HEK293 (cell line): ENCODE results near the gene METTL26.
A peak's percentile ranks its signal among the peaks of the same experiment; 100 is the strongest.

Source experiments
- CTCF ChIA-PET: fragments of 350-600 bp; formaldehyde crosslinking; extraction: SDS; loops from one replicate; lab custom pipeline; 2021; ENCODE audit warnings: antibody characterized with exemption; lab: Yijun Ruan, JAX
- POLR2A ChIA-PET: fragments of 300-600 bp; formaldehyde crosslinking; extraction: SDS; loops from one replicate; lab custom pipeline; 2020; ENCODE audit warnings: antibody characterized with exemption, inconsistent platforms; lab: Yijun Ruan, JAX
- H3K27ac ChIP-seq: fragments of 200-500 bp; sonication (Bioruptor generic); 2 replicates; pipeline ENCODE4 v1.5.1; 2014; ENCODE audit warnings: low read depth, low read length, control low read depth, inconsistent platforms; ENCODE audit errors: extremely low read depth
- H3K36me3 ChIP-seq, 2 experiments: fragments of 200-500 bp in 1 of 2; sonication (Bioruptor generic) in 1 of 2; 1 replicate in 1 of 2; 2 replicates in 1 of 2; pipeline ENCODE4 v1.5.1; 2014 to 2017; ENCODE audit warnings: inconsistent platforms in 2 of 2, low read length in 2 of 2; ENCODE audit not compliant: control insufficient read depth in 2 of 2, insufficient read depth in 1 of 2
- H3K4me1 ChIP-seq: fragments of 200-500 bp; sonication (Bioruptor generic); 2 replicates; pipeline ENCODE4 v1.5.1; 2014; ENCODE audit warnings: mild to moderate bottlenecking, low read length, inconsistent platforms; ENCODE audit not compliant: control insufficient read depth, insufficient read depth
- H3K4me3 ChIP-seq: 2 replicates; pipeline ENCODE4 v1.5.1; 2011; ENCODE audit warnings: low read depth, mild to moderate bottlenecking, control low read depth, low read length, moderate library complexity
- H3K9me3 ChIP-seq: fragments of 200-500 bp; sonication (Bioruptor generic); 2 replicates; pipeline ENCODE4 v1.5.1; 2014; ENCODE audit warnings: low read depth, low read length, inconsistent platforms; ENCODE audit not compliant: control insufficient read depth, insufficient read depth
- CTCF ChIP-seq: fragments of 450-650 bp; formaldehyde crosslinking; IDR thresholded peaks from 2 replicates; pipeline ENCODE4 v1.5.1; 2016; ENCODE audit warnings: missing biosample characterization, missing genetic modification characterization
- HIC1 ChIP-seq: fragments of 450-650 bp; formaldehyde crosslinking; IDR thresholded peaks from 2 replicates; pipeline ENCODE4 v1.5.1; 2016; ENCODE audit warnings: missing biosample characterization, missing genetic modification characterization
- HOXA7 ChIP-seq: sonication (generic); formaldehyde crosslinking; IDR thresholded peaks from 2 replicates; pipeline ENCODE4 v1.8.1; 2022; ENCODE audit warnings: missing genetic modification reagents, borderline replicate concordance
- HOXD13 ChIP-seq: sonication (generic); formaldehyde crosslinking; IDR thresholded peaks from 2 replicates; pipeline ENCODE4 v1.8.0; 2022; ENCODE audit warnings: missing genetic modification reagents, borderline replicate concordance
- REPIN1 ChIP-seq: fragments of 450-650 bp; formaldehyde crosslinking; IDR thresholded peaks from 2 replicates; pipeline ENCODE4 v1.5.1; 2017; ENCODE audit warnings: missing biosample characterization, missing genetic modification characterization, low read depth
- SALL2 ChIP-seq: fragments of 450-650 bp; formaldehyde crosslinking; IDR thresholded peaks from 2 replicates; pipeline ENCODE4 v1.5.0; 2017; ENCODE audit warnings: missing biosample characterization, mild to moderate bottlenecking, missing genetic modification characterization, borderline replicate concordance
- ZBTB7A ChIP-seq: fragments of 450-650 bp; formaldehyde crosslinking; IDR thresholded peaks from 2 replicates; pipeline ENCODE4 v1.5.1; 2016; ENCODE audit warnings: low read depth, missing biosample characterization, missing genetic modification characterization
- ZFP37 ChIP-seq: fragments of 450-650 bp; formaldehyde crosslinking; IDR thresholded peaks from 2 replicates; pipeline ENCODE4 v1.5.1; 2016; ENCODE audit warnings: missing biosample characterization, missing genetic modification characterization
- ZNF211 ChIP-seq: fragments of 450-650 bp; formaldehyde crosslinking; IDR thresholded peaks from 2 replicates; pipeline ENCODE4 v1.5.1; 2016; ENCODE audit warnings: low read depth, missing biosample characterization, missing genetic modification characterization
- ZNF280C ChIP-seq: fragments of 450-650 bp; formaldehyde crosslinking; IDR thresholded peaks from 2 replicates; pipeline ENCODE4 v1.5.1; 2016; ENCODE audit warnings: missing biosample characterization, missing genetic modification characterization
- ZNF341 ChIP-seq: fragments of 450-650 bp; formaldehyde crosslinking; IDR thresholded peaks from 2 replicates; pipeline ENCODE4; 2016; ENCODE audit warnings: low read depth, missing biosample characterization, missing genetic modification characterization
- ZNF549 ChIP-seq: fragments of 450-650 bp; IDR thresholded peaks from 2 replicates; pipeline ENCODE4 v1.5.1; 2018; ENCODE audit warnings: missing biosample characterization, missing genetic modification characterization, mild to moderate bottlenecking, inconsistent platforms, moderate library complexity
- ZNF645 ChIP-seq: fragments of 450-650 bp; formaldehyde crosslinking; IDR thresholded peaks from 2 replicates; pipeline ENCODE4; 2016; ENCODE audit warnings: missing biosample characterization, missing genetic modification characterization
- ZNF701 ChIP-seq: fragments of 450-650 bp; formaldehyde crosslinking; IDR thresholded peaks from 2 replicates; pipeline ENCODE4 v1.5.1; 2016; ENCODE audit warnings: missing biosample characterization, missing genetic modification characterization
- ZSCAN18 ChIP-seq: fragments of 450-650 bp; formaldehyde crosslinking; IDR thresholded peaks from 2 replicates; pipeline ENCODE4 v1.5.1; 2016; ENCODE audit warnings: missing biosample characterization, missing genetic modification characterization
- ZSCAN5A ChIP-seq: fragments of 450-650 bp; formaldehyde crosslinking; IDR thresholded peaks from 2 replicates; pipeline ENCODE4 v1.5.1; 2016; ENCODE audit warnings: missing biosample characterization, missing genetic modification characterization

METTL26 gene

GRCh38 chr16:666572-666971 is 30.5 kb upstream of the METTL26 start (continued):
- no peak for TF ChIP-seq CTCF (tag by site-specific recombination)
- TF ChIP-seq ZSCAN18, result no peak
- TF ChIP-seq HOXD13 (CRISPR knock-in tag), result no peak
- no peak for TF ChIP-seq ZNF701 (tag by site-specific recombination)
- TF ChIP-seq ZNF341, result no peak
- TF ChIP-seq HOXA7 (CRISPR knock-in tag), result no peak
- TF ChIP-seq ZNF549, result no peak
- no peak for TF ChIP-seq ZBTB7A (tag by site-specific recombination)
- no peak for TF ChIP-seq REPIN1 (tag by site-specific recombination)
- TF ChIP-seq ZNF280C (tag by site-specific recombination), result no peak
- no peak for TF ChIP-seq ZNF211 (tag by site-specific recombination)
- TF ChIP-seq SALL2, result no peak
- TF ChIP-seq ZFP37 (tag by site-specific recombination), result no peak
- TF ChIP-seq ZNF645, result no peak

GRCh38 chr16:662597-662996 is 26.5 kb upstream of the METTL26 start:
- Histone ChIP-seq H3K9me3 (no peaks in the 10 kb centered on the region), H3K4me3 (no peak overlapping the region), H3K27ac (no peak overlapping the region), H3K4me1 (peaks cover 3% of the 10 kb centered on the region; the same call in 1 of the 2 replicates), H3K36me3 (peaks cover 0 to 51% of the 10 kb centered on the region in 2 experiments; a peak in 2 of 3 replicates)
- TF ChIP-seq ZSCAN5A (tag by site-specific recombination), result no peak
- TF ChIP-seq HIC1 (tag by site-specific recombination), result peak; percentile 71; the same call in 1 of the 2 replicates
- CTCF ChIA-PET, result interaction anchor here (0.7 to 0.9 kb wide), 2 partner anchors 44 to 271 kb away, joined by 3 to 4 read pairs; no protein-coding TSS in a partner anchor
- POLR2A ChIA-PET, result interaction anchor here (1.2 kb wide), 1 partner anchor 13 kb away, joined by 4 read pairs; the partner anchor contains the start of gene RHBDL1
